ENCODE measurements around the gene STC2. TPM values are rescaled to one million over a fixed set of nuclear protein-coding genes. Genes with fewer than 3 reads are reported as not detected.
"Not testable (repeated sequence)": the region's sequence is repeated elsewhere in the genome, so short reads cannot be mapped to it uniquely, and the experiment has no call there.

STC2 gene, protein sequence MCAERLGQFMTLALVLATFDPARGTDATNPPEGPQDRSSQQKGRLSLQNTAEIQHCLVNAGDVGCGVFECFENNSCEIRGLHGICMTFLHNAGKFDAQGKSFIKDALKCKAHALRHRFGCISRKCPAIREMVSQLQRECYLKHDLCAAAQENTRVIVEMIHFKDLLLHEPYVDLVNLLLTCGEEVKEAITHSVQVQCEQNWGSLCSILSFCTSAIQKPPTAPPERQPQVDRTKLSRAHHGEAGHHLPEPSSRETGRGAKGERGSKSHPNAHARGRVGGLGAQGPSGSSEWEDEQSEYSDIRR
- 8.8 TPM for total RNA-seq

DNA sequence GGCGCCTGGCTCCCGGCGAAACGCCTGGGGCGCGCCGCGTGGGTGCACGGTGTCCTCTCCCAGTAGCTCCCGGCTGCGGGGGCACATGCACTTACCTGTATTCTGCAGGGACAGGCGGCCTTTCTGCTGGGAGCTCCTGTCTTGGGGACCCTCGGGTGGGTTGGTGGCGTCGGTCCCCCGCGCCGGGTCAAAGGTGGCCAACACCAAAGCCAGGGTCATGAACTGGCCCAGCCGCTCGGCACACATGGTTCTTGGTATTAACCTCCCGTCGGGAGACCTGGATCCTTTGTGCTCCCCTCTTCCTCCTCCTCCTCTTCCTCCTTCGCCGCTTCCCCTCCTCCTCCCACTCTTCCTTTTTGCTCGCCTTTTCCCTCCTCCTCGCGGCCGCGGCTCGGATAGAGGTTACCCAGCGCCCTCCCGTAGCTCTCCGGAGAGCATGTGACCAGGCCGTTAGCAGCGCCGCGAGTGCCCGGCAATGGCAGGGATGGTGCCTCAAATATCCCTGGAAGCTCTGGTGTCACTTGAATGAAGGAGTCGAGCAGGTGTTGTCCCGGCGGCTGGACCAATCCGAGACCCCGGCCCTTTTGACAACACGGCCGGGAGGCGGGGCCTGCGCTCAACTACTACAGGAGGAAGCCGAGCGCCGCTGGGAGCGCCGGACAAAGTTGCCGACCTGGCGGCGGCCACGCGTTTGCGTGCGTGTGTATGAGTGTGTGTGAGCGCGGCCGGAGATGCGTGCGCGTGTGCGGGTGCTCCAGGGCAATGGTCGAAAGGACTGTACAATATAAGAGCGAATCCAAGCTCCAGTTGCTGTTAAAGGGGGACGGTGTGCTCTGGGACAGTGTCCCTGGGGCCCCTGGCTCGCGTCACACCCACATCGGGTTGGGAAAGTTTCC is at the start of gene STC2:
TSS of gene STC2 (minus strand) at position 467 of the 896 bp plus-strand sequence. CDS start at position 246, 221 bp downstream.
- no peak for DNase-seq (ENCODE audit: low spot score)

DNA sequence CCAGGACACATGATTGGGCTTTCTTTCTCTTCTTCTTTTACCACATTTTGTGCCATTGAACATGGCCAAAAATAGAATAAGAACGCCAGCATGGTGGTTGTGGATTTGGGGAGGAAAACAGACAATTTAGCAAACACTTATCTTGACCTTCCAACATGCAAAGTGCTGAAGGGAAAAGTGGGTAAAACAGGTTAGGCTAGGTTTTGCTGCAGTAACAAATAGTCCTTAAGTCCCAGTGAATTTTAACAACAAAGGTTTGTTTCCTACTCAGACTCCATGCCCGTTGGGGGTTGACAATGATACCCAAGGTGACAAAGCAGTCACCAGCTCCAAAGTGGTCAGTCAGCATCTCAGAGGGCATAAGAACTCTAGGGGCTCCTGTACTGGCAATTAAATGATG is 43.2 kb upstream of the STC2 start:
- no peak for DNase-seq (ENCODE audit: low spot score)

DNA sequence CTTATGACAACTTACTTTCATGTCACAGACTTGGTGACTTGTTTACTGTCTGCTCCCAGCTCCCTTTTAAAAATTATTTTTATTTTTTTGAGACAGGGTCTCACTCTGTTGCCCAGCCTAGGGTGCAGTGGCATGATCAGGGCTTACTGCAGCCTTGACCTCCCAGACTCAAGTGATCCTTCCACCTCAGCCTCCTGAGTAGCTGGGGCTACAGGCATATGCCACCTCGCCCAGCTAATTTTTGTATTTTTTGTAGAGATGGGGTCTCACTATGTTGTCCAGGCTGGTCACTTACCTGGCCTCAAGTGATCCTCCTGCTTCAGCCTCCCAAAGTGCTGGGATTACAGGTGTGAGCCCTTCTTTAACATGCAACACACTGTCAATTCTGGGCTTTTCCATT is 35.2 kb upstream of the STC2 start:
- DNase-seq (ENCODE audit: low spot score): not testable (repeated sequence)

DNA sequence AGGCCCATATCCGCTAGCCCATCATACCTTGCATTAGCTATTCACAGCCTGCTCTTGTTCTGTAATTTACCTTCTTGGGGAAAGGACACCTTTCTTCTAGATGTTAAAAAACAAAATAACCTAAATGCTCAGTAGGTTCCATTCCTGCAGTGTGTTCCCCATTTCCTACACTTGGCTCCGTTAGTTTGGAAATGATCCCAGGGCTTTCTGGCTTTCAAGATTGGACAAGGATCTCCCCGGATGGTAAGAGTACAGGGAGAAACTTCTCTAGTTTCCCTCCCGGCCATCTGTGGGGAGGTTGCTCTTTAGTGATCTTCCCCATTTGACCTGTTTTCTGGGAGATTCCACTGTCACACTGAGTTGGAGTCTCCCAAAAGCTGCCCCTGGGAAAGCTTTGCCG is 27.3 kb upstream of the STC2 start:
- no peak for DNase-seq (ENCODE audit: low spot score)

DNA sequence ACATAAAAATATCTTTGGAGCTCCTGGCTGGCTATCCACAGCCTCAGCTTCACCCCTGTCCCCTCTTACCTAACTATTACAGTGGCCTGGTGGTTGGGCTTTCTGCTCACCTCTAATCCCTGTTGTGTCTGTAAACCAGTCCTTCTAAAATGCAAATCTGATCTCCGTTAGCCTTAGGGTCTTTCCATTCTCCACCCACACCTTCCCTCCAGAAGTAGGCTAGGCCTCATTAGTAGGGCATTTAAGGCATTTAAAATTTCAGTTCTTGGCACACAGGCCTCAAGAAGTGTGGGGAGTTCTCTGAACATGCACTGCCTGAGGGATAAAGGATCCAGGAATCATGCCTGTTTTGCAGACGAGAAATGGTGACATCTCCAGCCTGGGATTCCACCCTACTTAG is 26.4 kb upstream of the STC2 start:
- no peak for DNase-seq (ENCODE audit: low spot score)

DNA sequence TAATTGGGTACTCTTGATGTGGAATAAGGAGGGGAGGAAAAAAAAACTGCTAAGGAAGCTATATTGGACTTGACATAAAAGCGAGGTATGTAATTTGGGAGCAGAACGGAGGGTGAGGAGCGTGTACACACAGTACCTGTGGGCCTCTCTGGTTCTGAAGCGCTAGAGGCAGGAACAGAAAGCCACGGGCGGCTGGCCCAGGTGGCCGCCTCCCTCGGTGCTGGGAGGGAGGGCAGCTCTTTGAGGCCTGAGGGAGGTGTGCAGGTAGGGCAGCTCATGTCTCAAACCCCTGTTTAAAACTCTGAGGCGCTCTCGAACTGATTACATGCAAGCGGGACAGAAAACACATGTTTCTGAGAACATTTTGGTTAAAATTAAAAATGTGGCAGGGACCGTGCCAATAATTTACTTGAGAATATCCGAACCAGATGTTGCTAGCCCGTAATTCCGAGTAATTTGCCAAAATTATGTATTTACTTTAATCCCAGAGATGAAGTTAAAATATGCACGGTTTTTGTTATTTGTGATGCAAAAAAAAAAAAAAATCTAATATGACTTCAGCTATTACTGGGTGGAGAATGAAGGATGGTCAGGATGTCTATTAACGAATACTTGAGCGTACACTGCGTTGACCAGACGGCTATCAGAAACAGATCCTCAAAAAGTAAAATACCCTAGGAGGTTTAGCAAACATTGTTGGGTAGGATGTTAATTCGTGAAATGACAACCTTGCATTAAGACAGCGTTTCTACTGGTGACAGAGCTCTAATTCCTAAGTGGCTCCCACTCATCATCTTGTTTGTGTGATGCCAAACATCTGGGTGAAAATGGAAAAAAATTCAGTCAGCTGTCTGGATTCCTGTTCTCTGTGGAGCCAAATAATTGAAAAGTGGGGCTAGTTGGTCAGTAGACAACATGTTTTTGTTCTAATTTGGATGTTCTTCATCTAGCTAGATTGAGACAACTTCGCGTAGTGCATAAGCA is 24.4 kb upstream of the STC2 start:
- no peak for DNase-seq (ENCODE audit: low spot score)

DNA sequence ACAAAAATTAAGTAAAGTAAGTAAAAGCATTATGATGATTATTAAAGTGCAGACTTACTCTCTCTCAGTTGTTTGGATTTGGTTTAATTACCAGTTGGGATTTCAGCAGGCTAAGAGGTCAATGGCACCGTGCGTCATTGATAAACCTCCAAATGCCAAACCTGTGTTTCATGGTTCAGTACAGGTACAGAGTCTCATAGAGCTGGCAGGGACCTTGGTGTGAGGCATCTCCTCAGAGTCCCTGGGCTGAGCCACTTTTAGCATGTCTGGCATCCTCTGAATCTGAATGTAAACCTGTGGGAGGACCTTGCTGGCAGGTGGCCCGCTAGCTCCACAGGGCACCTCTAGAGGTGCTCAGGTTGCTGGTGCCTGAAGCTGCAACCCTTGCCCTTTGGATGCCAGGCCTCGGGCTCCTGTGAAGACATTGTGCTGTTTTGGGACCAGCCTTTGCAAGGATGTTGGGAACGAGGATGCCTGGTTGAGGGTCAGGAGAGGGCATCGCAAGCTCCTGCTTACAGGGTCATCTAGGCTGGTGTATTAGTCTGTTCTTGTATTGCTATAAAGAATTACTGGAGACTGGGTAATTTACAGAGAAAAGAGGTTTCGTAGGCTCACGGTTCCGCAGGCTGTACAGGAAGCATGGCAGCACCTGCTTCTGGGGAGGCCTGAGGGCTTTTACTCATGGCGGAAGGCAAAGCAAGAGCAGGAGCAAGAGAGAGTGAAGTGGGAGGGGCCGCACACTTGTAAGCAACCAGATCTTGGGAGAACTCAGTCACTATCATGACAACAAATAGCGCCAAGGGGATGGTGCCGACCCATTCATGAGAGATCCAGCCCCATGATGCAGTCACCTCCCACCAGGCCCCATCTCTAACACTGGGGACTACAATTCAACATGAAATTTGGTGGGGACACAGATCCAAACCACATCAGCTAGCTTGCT is 14.9 kb upstream of the STC2 start:
- DNase-seq (ENCODE audit: low spot score): no peak

DNA sequence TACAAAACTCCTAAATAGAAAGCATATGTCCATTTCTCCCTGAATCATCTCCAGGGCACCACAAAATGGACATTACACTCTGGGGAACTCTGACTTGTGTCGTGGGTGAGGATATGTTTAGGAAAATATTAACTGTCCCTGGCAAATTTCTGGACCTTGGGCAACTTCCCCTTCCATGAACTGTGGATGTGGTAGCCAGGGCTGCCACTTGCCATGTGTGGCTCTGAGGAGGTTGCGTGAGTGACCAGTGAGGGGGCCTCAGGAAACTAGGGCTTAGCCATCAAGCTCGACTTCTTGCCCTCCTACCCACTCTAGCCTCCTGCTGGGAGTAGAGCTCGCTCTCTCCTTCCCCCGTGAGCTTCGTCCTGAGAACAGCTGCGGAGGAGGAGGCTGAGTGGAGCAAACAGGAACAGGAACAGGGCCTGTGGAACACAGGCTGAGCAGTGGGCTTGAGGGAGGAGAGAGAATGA is 13.8 kb upstream of the STC2 start:
- no peak for DNase-seq (ENCODE audit: low spot score)

DNA sequence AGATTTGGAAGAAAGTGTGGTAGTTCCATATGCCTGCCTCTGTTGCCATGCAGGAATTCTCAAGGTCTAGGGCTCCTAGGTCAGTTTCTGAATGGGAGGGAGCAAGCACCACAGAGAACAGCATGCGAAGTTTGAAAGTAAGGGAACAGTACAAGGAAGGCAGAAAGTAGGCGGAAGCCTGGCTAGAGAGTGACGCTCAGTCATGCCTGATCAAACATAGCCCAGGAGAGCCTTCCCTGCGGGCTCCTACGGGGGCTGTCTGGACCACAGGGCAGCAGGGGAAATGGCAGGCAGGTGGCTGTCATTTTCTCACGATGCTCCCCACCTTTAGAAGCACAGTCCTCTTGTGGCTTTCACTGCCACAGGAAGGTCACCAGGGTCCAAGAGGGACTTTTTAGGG is 12.8 kb upstream of the STC2 start:
- DNase-seq (ENCODE audit: low spot score): no peak

DNA sequence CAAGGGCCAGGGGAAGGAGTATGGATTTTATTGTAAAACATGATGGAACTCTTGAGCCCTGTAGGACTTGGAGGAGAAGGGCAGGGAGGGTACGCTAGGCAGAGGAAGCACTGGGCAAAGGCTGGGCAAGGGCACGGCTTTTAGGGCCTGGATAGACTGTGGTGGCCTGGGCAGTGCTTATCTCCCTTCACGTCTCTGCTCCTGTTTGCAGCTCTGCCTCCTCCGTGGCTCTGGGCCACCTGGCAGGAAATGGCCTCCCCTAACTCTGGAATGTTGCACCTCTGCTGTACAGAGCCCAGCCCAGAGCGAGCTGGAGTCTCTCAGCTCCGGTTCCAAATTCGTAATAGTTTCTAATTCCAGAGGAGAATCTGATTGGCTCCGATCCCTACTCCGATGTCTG is 12.2 kb upstream of the STC2 start:
- no peak for DNase-seq (ENCODE audit: low spot score)

DNA sequence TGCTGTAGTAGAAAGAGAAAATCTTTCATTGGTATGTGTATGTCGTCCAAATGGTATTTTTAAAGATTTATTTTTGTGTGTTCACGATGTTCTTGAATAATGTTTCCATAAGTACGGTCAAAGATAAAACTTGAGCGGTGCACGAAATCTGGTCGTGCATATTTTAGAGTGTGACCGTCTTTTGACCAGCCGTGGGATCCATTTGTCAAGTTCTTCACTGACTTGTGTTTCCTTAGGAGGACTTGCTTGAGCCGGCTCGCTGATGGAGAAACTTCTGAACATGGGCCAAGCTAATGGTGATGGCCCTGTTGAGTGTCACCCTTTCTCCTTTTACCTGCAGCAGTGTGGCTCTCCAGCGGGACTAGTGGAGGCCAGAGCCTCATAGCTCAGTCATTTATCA is 11.1 kb upstream of the STC2 start:
- DNase-seq (ENCODE audit: low spot score): no peak

DNA sequence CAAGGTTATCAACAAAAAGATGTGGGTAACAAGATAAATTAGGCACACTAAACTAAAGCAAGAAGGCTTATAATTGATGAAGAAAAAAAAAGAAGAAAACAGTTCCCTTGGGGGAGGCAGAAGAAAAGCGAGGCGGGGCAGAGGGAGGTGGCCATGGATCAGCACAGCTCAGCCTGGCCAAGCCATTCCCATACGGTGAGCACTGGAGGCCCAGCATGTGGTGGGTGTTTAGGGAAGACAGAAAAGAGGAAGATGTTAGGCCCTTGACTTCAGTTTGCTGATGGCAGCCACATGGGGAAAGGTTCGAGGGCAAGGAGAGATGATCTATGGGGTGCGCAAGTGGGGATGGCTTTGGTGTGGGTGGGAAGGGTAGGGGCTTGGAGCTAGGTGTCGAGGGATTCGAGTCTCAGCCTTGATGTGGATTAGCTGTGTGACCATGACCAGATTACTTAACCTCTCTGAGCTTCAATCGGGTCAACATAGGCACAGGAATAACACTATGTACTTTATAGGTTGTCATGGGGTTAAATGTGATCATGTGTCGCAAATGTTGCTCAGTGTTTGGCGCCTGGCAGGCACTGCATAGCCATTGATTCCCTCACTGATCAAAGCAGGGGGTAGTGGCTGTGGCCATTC is 10.3 kb upstream of the STC2 start:
- DNase-seq (ENCODE audit: low spot score): no peak

DNA sequence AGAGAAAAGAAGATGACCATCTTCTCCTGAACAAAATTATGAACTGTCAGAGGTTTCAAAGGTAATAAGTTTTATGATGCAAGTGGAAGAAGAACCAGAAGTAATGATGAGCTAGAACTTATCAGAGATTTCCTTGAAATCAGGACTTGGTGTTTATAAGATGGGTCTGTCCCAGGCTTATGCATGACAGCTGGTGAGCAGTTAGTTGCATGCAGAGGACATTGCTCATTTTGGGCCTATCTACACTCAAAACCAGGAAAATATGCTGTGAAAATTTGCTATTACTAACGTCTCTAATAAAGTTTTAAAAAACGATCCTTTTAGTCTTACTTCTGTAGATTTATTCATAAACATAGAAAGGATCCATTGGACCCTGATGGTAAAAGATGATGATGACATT is 6.6 kb upstream of the STC2 start:
- no peak for DNase-seq (ENCODE audit: low spot score)

DNA sequence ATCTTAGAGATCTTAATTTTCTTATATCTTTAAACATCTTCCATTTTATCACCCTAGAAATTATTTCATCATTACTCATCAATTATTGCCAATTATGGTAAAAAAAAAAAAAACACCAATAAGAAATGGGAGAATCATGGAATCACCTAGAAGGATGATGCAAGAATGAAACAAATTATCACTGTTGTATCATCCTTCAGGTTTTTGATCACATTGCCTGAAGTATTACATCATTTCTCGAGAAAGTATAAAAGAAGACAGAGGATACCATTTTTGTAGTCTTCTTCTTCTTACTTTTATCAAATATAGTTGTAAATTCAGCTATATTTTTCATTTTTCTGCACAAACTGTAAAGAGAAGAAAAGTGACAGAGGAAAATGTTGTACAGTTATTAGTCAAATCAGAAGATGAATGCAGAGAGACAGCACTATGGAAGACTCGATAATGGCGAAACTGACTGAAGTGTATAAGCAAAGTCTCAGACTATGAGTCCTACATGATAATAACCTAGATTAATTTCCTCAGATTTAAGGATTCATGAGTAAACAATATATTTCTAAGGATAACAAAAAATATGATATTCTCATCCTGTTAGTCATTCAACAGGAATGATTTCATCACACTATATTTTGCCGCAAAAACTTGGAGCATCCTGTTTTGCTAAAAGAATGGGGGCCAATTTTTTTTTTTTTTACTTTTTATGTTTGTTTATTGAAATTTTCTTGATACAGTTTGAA is 5.9 kb upstream of the STC2 start:
- DNase-seq (ENCODE audit: low spot score): no peak

DNA sequence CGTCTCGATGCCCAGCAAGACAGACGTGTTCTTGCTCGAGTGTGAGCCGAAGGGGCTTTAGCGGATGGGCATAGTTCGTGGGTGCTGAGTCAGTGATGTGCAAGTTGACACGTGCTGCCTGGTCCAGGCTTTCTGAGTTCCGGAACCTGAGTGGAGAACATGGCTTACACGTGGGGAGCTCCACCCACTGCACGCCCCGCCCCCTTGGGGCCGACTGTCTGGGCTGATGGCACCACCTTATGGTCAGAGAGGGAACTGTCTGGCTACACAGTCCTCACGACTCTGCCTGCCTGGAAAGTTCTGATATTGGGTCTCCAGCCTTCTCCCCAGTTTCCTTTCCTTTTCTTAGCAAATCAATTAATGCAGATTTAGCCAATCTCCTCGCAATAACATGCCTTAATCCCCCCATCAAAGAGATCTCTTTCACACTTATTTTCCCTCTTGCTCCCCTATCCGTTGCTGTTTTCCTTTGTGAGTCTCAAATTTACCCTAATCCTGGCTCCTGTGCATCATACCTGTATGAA is 3.8 kb upstream of the STC2 start:
- DNase-seq (ENCODE audit: low spot score): peak; percentile 84

DNA sequence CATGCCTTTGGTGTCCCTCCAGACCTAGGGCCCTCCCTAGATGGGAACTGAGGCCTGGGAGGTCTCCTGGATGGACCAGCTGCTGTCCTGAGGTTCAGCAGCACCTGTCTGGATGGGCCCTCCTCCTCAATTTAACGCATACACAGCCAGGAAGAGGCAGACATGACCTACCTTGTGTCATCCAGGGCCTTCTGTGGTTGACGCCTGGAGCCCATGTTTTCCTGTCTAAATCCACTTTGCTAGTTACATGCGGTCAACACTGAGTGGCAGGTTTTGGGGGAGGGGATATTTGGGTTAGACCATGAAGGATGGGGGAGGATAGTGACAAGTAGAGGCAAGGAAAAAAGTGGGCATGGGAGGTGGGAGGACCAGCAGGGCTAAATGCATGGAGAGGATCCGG is 3.1 kb upstream of the STC2 start:
- no peak for DNase-seq (ENCODE audit: low spot score)

DNA sequence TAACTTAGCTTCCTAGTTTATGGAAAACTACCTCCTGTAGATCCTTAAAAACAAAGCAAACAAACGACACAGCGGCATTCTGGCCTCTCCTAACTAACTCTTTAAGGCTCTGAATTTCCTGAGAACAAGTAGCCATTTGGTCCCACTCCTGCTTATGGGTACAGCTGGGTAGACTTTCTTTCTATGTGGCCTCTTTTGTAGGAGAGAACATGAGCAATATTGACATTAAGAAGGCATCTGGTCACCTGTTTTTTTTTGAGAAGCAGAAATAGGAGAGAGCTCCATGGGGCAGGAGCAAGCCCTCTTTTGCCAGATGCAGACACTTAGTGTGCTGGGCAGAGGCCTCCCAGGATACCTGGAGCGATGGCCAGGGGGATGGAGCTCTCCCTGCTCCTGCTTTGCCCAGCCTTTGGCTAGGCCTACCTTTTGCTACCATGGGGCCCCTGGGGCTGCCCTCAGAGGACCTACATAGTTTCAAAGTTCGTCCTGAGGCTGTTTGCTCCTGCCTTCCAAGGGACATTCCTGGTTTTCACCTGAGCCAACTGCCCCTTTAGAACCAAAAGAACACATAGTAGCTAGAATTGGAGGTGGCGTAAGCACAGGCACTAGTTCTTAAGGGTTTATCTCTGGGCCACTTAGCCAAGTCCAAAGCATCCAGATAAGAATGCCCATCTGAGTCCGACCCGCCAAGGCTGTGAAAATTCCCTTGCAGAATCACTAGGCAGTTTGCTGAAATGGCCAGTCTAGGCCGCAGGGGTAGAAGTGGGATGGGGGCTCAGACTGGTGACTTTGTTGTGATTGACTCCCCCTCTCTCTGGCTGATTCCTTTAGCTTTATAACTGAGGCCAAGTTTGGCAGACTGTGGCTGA is 2.4 kb upstream of the STC2 start:
- no peak for DNase-seq (ENCODE audit: low spot score)
